Measurements from ENCODE around the gene MACROH2A2. TPM values are rescaled to one million over a fixed set of nuclear protein-coding genes. Genes with fewer than 3 reads are reported as not detected.
"Not testable (repeated sequence)": the region's sequence is repeated elsewhere in the genome, so short reads cannot be mapped to it uniquely, and the experiment has no call there.

MACROH2A2 gene
- total RNA-seq, 2 experiments from 2014 or later, result 4.9 to 5.0 TPM

DNA sequence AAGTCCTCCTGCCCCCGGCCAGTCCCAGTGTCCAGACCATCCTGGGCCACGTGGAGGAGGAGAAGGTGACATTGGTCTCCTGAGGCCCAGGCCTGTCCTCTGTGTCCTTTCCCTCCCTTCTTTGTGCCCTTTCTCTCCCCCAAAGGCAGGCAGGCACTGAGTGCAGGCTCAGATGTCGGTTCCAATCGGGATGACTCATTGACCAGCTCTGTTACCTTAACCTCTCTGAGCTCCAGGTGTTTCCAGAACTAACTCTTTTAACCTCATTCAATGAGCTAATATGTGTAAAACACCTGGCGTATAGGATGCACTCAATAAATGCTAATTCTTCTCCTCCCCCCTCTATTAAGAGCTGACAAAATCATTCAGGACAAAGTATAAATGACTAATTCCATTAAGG lies 25.7 kb downstream of the MACROH2A2 start:
- POLR2A ChIA-PET, result no interaction called here
- no peaks in the 10 kb centered on the region for H3K4me1 Mint-ChIP-seq
- H3K27me3 Mint-ChIP-seq, result peaks cover 2% of the 10 kb centered on the region
- H3K9me3 Mint-ChIP-seq, result no peaks in the 10 kb centered on the region
- no peaks in the 10 kb centered on the region for H3K36me3 Mint-ChIP-seq (ENCODE audit: low read depth)
- H3K27ac Mint-ChIP-seq, result no peak overlapping the region
- H3K4me3 Mint-ChIP-seq, result no peak overlapping the region
- no peak for DNase-seq
- CTCF ChIA-PET, result interaction anchor here (1.0 to 1.7 kb wide), 2 partner anchors 15 to 37 kb away, joined by 3 to 4 read pairs; no protein-coding TSS in a partner anchor

DNA sequence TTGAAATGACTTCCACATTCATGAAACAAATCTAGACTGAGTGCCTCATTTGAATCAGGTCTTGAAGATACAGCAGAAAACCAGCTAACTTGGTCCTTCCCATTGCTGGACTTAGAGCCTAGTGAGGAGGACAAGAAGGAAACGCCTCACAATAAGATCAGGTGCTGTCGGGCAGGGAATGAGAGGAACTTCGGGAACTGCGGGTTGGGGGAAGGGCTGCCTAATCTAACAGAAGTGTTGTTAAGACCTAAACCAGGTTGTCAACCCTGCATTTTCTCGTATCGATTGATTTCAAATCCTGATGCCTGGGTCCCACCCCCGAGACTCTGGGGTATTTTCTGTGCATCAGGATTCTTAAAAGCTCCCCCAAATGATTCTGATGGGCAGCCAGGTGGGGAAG lies 26.3 kb downstream of the MACROH2A2 start:
- Mint-ChIP-seq H3K36me3 (ENCODE audit: low read depth) (no peaks in the 10 kb centered on the region), H3K4me1 (no peaks in the 10 kb centered on the region), H3K9me3 (no peaks in the 10 kb centered on the region), H3K4me3 (no peak overlapping the region), H3K27ac (no peak overlapping the region), H3K27me3 (peaks cover 2% of the 10 kb centered on the region)
- no peak for DNase-seq
- POLR2A ChIA-PET, result no interaction called here
- CTCF ChIA-PET, result interaction anchor here (1.0 to 1.7 kb wide), 2 partner anchors 16 to 37 kb away, joined by 3 to 4 read pairs; no protein-coding TSS in a partner anchor

DNA sequence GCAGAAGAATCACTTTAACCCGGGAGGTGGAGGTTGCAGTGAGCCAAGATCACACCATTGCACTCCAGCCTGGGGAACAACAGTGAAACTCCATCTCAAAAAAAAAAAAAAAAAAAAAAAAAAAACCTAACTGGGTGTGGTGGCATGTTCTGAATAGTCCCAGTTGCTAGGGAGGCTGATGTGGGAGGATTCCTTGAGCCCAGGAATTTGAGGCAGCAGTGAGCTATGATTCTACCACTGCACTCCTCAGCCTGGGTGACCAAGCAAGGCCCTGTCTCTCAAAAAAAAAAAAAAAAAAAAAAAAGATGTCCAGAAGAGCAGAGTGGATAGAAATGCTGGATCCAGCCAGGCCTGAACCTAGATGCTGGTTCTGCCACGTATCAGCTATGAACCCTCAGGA lies 28.1 kb downstream of the MACROH2A2 start:
- H3K27ac Mint-ChIP-seq; H3K4me3 Mint-ChIP-seq; H3K36me3 Mint-ChIP-seq (ENCODE audit: low read depth); H3K9me3 Mint-ChIP-seq; POLR2A ChIA-PET; DNase-seq; H3K4me1 Mint-ChIP-seq; H3K27me3 Mint-ChIP-seq: not testable (repeated sequence)
- CTCF ChIA-PET, result interaction anchor here (0.6 to 1.5 kb wide), 5 partner anchors 9 to 1884 kb away, joined by 3 to 4 read pairs (median 3); no protein-coding TSS in a partner anchor

DNA sequence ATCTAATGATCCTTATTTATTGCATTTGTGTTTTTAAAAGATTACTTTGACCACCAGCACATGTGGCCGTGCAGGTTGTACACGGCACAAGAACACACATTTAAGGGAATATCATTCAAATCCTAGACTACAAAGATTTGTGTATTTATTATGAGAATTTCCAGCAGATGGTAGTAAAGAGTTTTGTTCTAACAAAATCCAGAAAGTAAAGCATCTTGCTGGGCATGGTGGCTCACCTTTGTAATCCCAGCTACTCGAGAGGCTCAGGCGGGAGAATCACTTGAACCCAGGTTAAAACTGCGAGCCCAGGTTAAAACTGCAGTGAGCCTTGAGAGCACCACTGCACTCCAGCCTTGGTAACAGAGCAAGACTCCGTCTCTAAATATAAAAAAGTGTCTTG lies 31.5 kb downstream of the MACROH2A2 start:
- H3K36me3 Mint-ChIP-seq (ENCODE audit: low read depth), result no peaks in the 10 kb centered on the region
- H3K4me1 Mint-ChIP-seq, result no peaks in the 10 kb centered on the region
- H3K4me3 Mint-ChIP-seq, result no peak overlapping the region
- peaks cover 13% of the 10 kb centered on the region for H3K27me3 Mint-ChIP-seq
- no peak overlapping the region for H3K27ac Mint-ChIP-seq
- ChIA-PET POLR2A (no interaction called here), CTCF (no interaction called here)
- DNase-seq, result no peak
- no peaks in the 10 kb centered on the region for H3K9me3 Mint-ChIP-seq

DNA sequence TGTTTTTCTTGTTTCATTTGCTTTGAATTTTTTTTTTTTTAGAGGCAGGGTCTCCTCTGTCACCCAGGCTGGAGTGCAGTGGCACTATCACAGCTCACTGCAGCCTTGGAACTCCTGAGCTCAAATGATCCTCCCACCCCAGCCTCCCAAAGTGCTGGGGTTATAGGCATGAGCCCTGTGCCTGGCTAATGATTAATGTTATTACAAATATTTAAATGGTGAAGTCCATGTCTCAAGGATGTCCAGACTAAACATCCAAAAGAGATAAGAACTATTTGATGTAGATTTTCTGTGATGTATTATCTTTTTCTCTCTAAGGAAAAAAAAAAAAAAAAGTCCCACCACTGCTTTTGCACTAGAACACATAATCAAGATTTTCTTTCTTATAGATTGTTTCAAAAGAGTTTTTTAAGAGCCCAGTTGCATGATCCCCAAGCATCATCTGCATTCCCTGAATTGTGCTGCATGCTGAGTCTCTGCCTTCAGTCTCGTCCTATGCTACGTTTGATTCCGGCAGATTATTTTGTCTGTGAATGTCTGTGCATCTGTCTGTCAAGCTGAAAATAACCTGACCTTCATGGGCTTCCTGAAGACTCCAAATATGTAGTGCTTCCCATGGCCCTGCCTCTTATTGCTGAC lies 33.4 kb downstream of the MACROH2A2 start:
- Mint-ChIP-seq H3K4me3 (no peak overlapping the region), H3K9me3 (no peaks in the 10 kb centered on the region), H3K36me3 (ENCODE audit: low read depth) (no peaks in the 10 kb centered on the region), H3K27me3 (peaks cover 13% of the 10 kb centered on the region), H3K4me1 (no peaks in the 10 kb centered on the region), H3K27ac (no peak overlapping the region)
- no peak for DNase-seq
- ChIA-PET CTCF (interaction anchor here (0.7 to 1.2 kb wide), 2 partner anchors 30 to 279 kb away, joined by 5 read pairs; no protein-coding TSS in a partner anchor), POLR2A (no interaction called here)

DNA sequence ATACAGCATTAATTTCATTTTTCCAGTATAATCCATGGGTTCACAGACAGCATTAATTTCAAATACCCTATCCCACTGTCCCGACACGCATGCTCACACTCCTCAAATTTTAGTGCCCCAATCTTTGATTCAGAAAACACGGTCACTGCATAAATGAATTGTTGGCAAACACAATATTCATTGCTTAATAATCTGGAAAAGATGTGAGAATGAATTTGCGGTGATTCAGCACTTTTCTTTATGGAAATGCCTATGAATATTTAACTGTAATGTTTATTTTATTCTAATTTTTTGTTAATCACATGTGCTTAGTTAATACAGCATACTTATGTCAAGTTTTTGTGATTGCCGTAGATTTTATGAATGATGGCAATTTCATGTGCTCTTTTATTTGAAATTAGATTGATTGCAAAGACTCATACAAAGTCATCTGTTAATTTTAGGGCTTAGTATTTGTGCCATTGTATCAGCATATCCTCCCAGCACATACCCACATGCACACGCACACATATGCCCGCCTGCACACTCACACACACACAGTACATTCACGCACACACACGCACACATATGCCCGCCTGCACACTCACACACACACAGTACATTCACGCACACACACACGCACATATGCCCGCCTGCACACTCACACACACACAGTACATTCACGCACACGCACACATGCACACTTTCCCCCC lies 35.1 kb downstream of the MACROH2A2 start:
- no peak overlapping the region for H3K4me3 Mint-ChIP-seq
- no peak overlapping the region for H3K27ac Mint-ChIP-seq
- H3K27me3 Mint-ChIP-seq, result peaks cover 13% of the 10 kb centered on the region

DNA sequence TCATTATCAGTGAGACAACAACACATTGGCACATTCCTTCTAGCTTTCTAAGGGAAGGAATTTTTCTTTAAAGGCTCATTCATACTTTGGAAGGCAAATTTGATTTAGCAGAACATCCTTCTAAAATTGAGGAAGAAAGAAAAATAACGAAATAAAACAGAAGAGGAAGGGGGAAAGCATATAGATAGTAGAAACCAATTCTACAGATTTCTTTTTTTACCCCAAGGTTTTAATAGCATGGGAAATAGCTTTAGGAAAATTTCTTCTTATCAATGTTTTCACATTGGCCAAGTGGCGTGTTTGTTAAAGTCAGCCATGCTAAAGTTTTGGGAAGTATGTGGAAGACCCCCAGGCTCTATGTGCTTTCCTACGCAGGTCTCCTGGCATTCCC lies 35.7 kb downstream of the MACROH2A2 start:
- DNase-seq, result no peak
- Mint-ChIP-seq H3K27ac (no peak overlapping the region), H3K9me3 (no peaks in the 10 kb centered on the region), H3K27me3 (peaks cover 13% of the 10 kb centered on the region), H3K36me3 (ENCODE audit: low read depth) (no peaks in the 10 kb centered on the region), H3K4me1 (peaks cover 18% of the 10 kb centered on the region), H3K4me3 (no peak overlapping the region)
- ChIA-PET CTCF (no interaction called here), POLR2A (no interaction called here)

More for the DNA sequence above, 35.1 kb downstream of the MACROH2A2 start:
- Mint-ChIP-seq H3K36me3 (ENCODE audit: low read depth) (no peaks in the 10 kb centered on the region), H3K9me3 (no peaks in the 10 kb centered on the region), H3K4me1 (peaks cover 13% of the 10 kb centered on the region)
- POLR2A ChIA-PET, result no interaction called here
- no peak for DNase-seq
- CTCF ChIA-PET, result no interaction called here

DNA sequence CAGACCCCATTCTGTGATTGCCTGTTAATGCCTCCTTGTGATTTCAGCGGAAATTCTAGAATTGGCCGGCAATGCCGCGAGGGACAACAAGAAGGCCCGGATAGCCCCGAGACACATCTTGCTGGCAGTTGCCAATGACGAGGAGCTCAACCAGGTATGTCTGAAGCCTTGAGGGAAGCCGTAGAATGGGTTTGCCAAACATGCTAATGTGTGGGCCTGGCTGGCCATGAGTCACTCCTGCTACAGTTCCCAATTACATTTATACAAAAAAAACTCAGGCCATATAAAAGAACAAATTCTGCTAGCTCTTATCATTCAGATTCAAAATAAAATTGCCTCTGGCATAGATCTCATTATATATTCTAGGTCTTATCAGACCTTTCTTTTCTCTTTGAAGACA lies 37.4 kb downstream of the MACROH2A2 start:
- DNase-seq, result no peak
- no peak overlapping the region for H3K4me3 Mint-ChIP-seq
- ChIA-PET CTCF (interaction anchor here (1.0 kb wide), 1 partner anchor 26 kb away, joined by 4 read pairs; no protein-coding TSS in a partner anchor), POLR2A (no interaction called here)
- no peaks in the 10 kb centered on the region for H3K9me3 Mint-ChIP-seq
- H3K27me3 Mint-ChIP-seq, result peaks cover 10% of the 10 kb centered on the region
- H3K36me3 Mint-ChIP-seq (ENCODE audit: low read depth), result peaks cover 4% of the 10 kb centered on the region
- H3K4me1 Mint-ChIP-seq, result peaks cover 34% of the 10 kb centered on the region
- H3K27ac Mint-ChIP-seq, result no peak overlapping the region

DNA sequence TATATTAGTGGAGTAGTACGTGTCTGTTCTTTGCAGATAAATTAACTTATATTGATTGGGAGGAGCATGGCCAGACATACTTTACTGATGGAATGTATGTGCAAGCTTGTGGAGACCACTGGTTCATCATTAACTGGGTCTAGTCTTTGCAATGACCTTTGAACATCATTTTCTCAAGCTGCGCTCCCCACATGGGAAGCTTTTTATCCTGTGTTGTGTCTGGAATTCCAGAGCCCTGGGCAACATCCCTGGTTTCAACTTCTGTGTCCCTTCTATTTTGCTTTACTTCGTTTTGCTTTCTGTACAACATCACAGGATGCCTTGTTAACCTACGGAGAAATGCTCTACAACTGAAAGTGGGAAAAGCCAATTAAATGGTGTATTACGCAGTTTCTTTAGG lies 38.3 kb downstream of the MACROH2A2 start:
- Mint-ChIP-seq H3K4me1 (peaks cover 35% of the 10 kb centered on the region), H3K27ac (peak overlapping the region; percentile 92), H3K4me3 (no peak overlapping the region), H3K36me3 (ENCODE audit: low read depth) (peaks cover 10% of the 10 kb centered on the region), H3K9me3 (no peaks in the 10 kb centered on the region), H3K27me3 (peaks cover 7% of the 10 kb centered on the region)
- ChIA-PET CTCF (no interaction called here), POLR2A (no interaction called here)
- no peak for DNase-seq

DNA sequence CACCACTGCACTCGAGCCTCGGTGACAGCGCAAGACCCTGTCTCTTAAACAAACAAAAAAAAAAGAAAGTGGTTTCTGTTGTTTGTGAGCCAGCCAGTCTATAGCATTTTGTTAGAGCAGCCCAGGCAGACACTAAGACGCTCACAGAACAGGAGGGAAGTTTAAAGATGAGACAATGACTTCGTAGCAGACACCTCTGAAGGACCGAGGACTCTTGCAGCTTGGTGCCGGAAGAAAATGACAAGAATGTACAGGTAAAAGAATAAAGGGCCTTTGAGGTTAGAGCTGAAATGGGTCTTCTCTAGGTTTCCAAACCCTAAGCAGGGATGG lies 39.7 kb downstream of the MACROH2A2 start:
- Mint-ChIP-seq H3K4me1 (peaks cover 39% of the 10 kb centered on the region), H3K4me3 (peak overlapping the region; percentile 76), H3K36me3 (ENCODE audit: low read depth) (peaks cover 13% of the 10 kb centered on the region)

DNA sequence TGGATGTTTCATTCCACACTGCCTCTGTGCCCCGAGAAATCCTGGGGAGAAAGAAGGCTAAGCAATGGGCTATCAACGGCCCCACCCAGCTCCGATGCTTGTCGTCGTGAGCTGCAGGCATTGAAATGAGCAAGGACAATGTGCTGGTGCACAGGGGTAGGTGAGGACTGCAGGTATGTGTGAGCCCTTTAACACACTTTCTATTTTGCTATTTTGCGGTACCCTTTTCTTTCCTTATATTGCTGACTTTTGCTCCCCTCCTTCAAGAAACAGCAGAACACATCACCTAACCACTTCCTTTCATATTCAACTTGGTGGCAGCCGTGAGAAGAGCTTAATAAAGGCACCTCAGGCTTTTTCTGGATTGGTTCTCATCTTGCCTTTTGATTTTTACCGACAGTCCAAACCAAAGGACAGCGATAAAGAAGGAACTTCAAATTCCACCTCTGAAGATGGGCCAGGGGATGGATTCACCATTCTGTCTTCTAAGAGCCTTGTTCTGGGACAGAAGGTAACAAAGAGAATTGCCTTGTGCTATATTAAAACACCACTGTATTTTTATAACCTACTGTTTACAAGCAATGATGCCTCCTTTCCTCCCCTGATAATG lies 40.8 kb downstream of the MACROH2A2 start:
- peaks cover 39% of the 10 kb centered on the region for H3K4me1 Mint-ChIP-seq
- peak overlapping the region; percentile 76 for H3K4me3 Mint-ChIP-seq
- no peaks in the 10 kb centered on the region for H3K9me3 Mint-ChIP-seq
- peaks cover 14% of the 10 kb centered on the region for H3K36me3 Mint-ChIP-seq (ENCODE audit: low read depth)
- ChIA-PET POLR2A (interaction anchor here (1.2 kb wide), 1 partner anchor 53 kb away, joined by 5 read pairs; the partner anchor contains the start of gene TYSND1), CTCF (interaction anchor here (0.6 to 3.1 kb wide), 5 partner anchors 10 to 53 kb away, joined by 3 to 19 read pairs (median 3); partner anchors contain the start of gene TYSND1)
- no peaks in the 10 kb centered on the region for H3K27me3 Mint-ChIP-seq
- DNase-seq, result peak; percentile 46
- peak overlapping the region; percentile 92 for H3K27ac Mint-ChIP-seq

More for the DNA sequence above, 39.7 kb downstream of the MACROH2A2 start:
- H3K27ac Mint-ChIP-seq, result peak overlapping the region; percentile 92
- no peaks in the 10 kb centered on the region for H3K9me3 Mint-ChIP-seq
- H3K27me3 Mint-ChIP-seq, result peaks cover 3% of the 10 kb centered on the region
- DNase-seq, result no peak
- ChIA-PET CTCF (interaction anchor here (2.5 to 3.1 kb wide), 2 partner anchors 25 to 54 kb away, joined by 16 to 19 read pairs; partner anchors contain the start of gene TYSND1), POLR2A (no interaction called here)

DNA sequence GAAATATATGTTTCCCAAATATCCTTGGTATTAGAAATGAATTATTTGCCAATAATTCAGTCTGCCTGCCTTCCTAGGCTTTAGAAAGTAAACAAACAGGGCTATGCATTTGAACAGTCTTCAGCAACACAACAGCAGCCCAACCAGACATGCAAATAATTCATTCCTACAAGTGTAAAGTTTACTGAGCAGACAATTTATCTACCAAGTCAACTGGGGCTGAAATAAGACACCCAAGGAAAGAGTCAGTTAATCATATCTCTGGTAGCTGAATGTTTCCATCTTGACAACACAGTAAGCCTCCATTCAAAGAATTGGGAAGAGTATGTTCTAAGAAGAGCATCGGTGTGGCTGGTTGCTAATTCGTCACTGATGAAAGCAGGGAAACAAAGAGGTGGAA lies 41.6 kb downstream of the MACROH2A2 start:
- peak overlapping the region; percentile 6 for H3K27ac Mint-ChIP-seq
- ChIA-PET CTCF (interaction anchor here (0.6 to 3.1 kb wide), 3 partner anchors 23 to 93 kb away, joined by 5 to 19 read pairs (median 16); partner anchors contain the start of gene TYSND1), POLR2A (no interaction called here)
- peaks cover 39% of the 10 kb centered on the region for H3K4me1 Mint-ChIP-seq
- no peak for DNase-seq
- peak overlapping the region; percentile 76 for H3K4me3 Mint-ChIP-seq
- no peaks in the 10 kb centered on the region for H3K9me3 Mint-ChIP-seq
- H3K27me3 Mint-ChIP-seq, result no peaks in the 10 kb centered on the region
- peaks cover 19% of the 10 kb centered on the region for H3K36me3 Mint-ChIP-seq (ENCODE audit: low read depth)

Data from activated CD4-positive, alpha-beta T cell treated with anti-CD3 and anti-CD28 coated beads, Interleukin-2, amount 10 ng/mL, durations not matched to agents 7 days and 5 days (primary cell).